Measurements from ENCODE around the gene TMEM178B.
A peak's percentile ranks its signal among the peaks of the same experiment; 100 is the strongest.
"Not testable (repeated sequence)": the region's sequence is repeated elsewhere in the genome, so short reads cannot be mapped to it uniquely, and the experiment has no call there.

Gene TMEM178B

GRCh38 chr7:141361960-141362359 is 288.1 kb downstream of the TMEM178B start:
- no peak for FAIRE-seq

GRCh38 chr7:141362580-141363435 is 288.9 kb downstream of the TMEM178B start:
- no peak for FAIRE-seq

GRCh38 chr7:141363748-141364147 is 289.9 kb downstream of the TMEM178B start:
- FAIRE-seq, result no peak

GRCh38 chr7:141366091-141366621 is 292.3 kb downstream of the TMEM178B start:
- no peak for FAIRE-seq

GRCh38 chr7:141369422-141369821 is 295.6 kb downstream of the TMEM178B start:
- peak; percentile 74 for FAIRE-seq

GRCh38 chr7:141370178-141370577 is 296.3 kb downstream of the TMEM178B start:
- no peak for FAIRE-seq

- no peak for FAIRE-seq
Observed at GRCh38 chr7:141370650-141371049, 296.8 kb downstream of the TMEM178B start.

- no peak for FAIRE-seq
Observed at GRCh38 chr7:141374425-141374824, 300.6 kb downstream of the TMEM178B start.

GRCh38 chr7:141375442-141375841 is 301.6 kb downstream of the TMEM178B start:
- FAIRE-seq, result peak; percentile 62

GRCh38 chr7:141377906-141378305 is 304.0 kb downstream of the TMEM178B start:
- FAIRE-seq, result no peak

- FAIRE-seq, result no peak
Observed at GRCh38 chr7:141378405-141378804, 304.5 kb downstream of the TMEM178B start.

- peak; percentile 73 for FAIRE-seq
Observed at GRCh38 chr7:141381794-141382427, 308.0 kb downstream of the TMEM178B start.

GRCh38 chr7:141383356-141383755 is 309.5 kb downstream of the TMEM178B start:
- FAIRE-seq, result not testable (repeated sequence)

- no peak for FAIRE-seq
Observed at GRCh38 chr7:141386881-141387280, 313.0 kb downstream of the TMEM178B start.

GRCh38 chr7:141387521-141388217 is 313.8 kb downstream of the TMEM178B start:
- FAIRE-seq, result no peak

- no peak for FAIRE-seq
Observed at GRCh38 chr7:141389140-141389796, 315.4 kb downstream of the TMEM178B start.

GRCh38 chr7:141390339-141390738 is 316.5 kb downstream of the TMEM178B start:
- no peak for FAIRE-seq

- FAIRE-seq, result peak; percentile 62
Observed at GRCh38 chr7:141393056-141393455, 319.2 kb downstream of the TMEM178B start.

GRCh38 chr7:141397236-141398163 is 323.6 kb downstream of the TMEM178B start:
- no peak for FAIRE-seq

- FAIRE-seq, result no peak
Observed at GRCh38 chr7:141400356-141400755, 326.5 kb downstream of the TMEM178B start.

- FAIRE-seq, result no peak
Observed at GRCh38 chr7:141402277-141402996, 328.6 kb downstream of the TMEM178B start.
